ENCODE measurements around the gene RBBP8.

Gene RBBP8

GRCh38 chr18:23065234-23065806 lies 132.2 kb downstream of the RBBP8 start:
- Histone ChIP-seq H3K36me3 (ENCODE audit: control insufficient read depth, insufficient read depth, low read length) (no peaks in the 10 kb centered on the region), H3K4me3 (replicated peaks; ENCODE audit: low read depth, low read length) (no peak overlapping the region), H3K27me3 (replicated peaks; ENCODE audit: control insufficient read depth, insufficient read depth, low read length) (no peaks in the 10 kb centered on the region)
- TF ChIP-seq CTCF (IDR thresholded peaks at IDR 0.05; ENCODE audit: insufficient read depth, low read length, poor library complexity, severe bottlenecking): no peak
- DNase-seq (ENCODE audit: extremely low read depth, insufficient read length): no peak

- DNase-seq (ENCODE audit: extremely low read depth, insufficient read length): no peak
- no peak overlapping the region for H3K4me3 ChIP-seq (replicated peaks; ENCODE audit: low read depth, low read length)
Observed at GRCh38 chr18:23066060-23066459, 132.9 kb downstream of the RBBP8 start.

GRCh38 chr18:23066504-23067039 lies 133.4 kb downstream of the RBBP8 start:
- no peaks in the 10 kb centered on the region for H3K36me3 ChIP-seq (ENCODE audit: control insufficient read depth, insufficient read depth, low read length)
- H3K27me3 ChIP-seq (replicated peaks; ENCODE audit: control insufficient read depth, insufficient read depth, low read length): no peaks in the 10 kb centered on the region
- TF ChIP-seq CTCF (IDR thresholded peaks at IDR 0.05; ENCODE audit: insufficient read depth, low read length, poor library complexity, severe bottlenecking): no peak
- DNase-seq (ENCODE audit: extremely low read depth, insufficient read length): no peak
- no peak overlapping the region for H3K4me3 ChIP-seq (replicated peaks; ENCODE audit: low read depth, low read length)

More at GRCh38 chr18:23066060-23066459, 132.9 kb downstream of the RBBP8 start:
- Histone ChIP-seq H3K27me3 (replicated peaks; ENCODE audit: control insufficient read depth, insufficient read depth, low read length) (no peaks in the 10 kb centered on the region), H3K36me3 (ENCODE audit: control insufficient read depth, insufficient read depth, low read length) (no peaks in the 10 kb centered on the region)
- no peak for TF ChIP-seq CTCF (IDR thresholded peaks at IDR 0.05; ENCODE audit: insufficient read depth, low read length, poor library complexity, severe bottlenecking)

- no peak for DNase-seq (ENCODE audit: extremely low read depth, insufficient read length)
- H3K27me3 ChIP-seq (replicated peaks; ENCODE audit: control insufficient read depth, insufficient read depth, low read length): no peaks in the 10 kb centered on the region
- H3K4me3 ChIP-seq (replicated peaks; ENCODE audit: low read depth, low read length): no peak overlapping the region
- no peak for TF ChIP-seq CTCF (IDR thresholded peaks at IDR 0.05; ENCODE audit: insufficient read depth, low read length, poor library complexity, severe bottlenecking)
- no peaks in the 10 kb centered on the region for H3K36me3 ChIP-seq (ENCODE audit: control insufficient read depth, insufficient read depth, low read length)
Observed at GRCh38 chr18:23067236-23067635, 134.1 kb downstream of the RBBP8 start.

- Histone ChIP-seq H3K27me3 (replicated peaks; ENCODE audit: control insufficient read depth, insufficient read depth, low read length) (no peaks in the 10 kb centered on the region), H3K36me3 (ENCODE audit: control insufficient read depth, insufficient read depth, low read length) (no peaks in the 10 kb centered on the region), H3K4me3 (replicated peaks; ENCODE audit: low read depth, low read length) (no peak overlapping the region)
- no peak for TF ChIP-seq CTCF (IDR thresholded peaks at IDR 0.05; ENCODE audit: insufficient read depth, low read length, poor library complexity, severe bottlenecking)
- DNase-seq (ENCODE audit: extremely low read depth, insufficient read length): no peak
Observed at GRCh38 chr18:23068011-23068410, 134.9 kb downstream of the RBBP8 start.

Measured in GM06990 (cell line).